Body of pancreas (tissue), 4 donors: Measurements from ENCODE around the gene SEMA7A. TPM values are rescaled to one million over a fixed set of nuclear protein-coding genes. Genes with fewer than 3 reads are reported as not detected.

Experiments
- ATAC-seq: fragments of 150-250 bp; one replicate; pipeline ENCODE4 v1.9.1; 2016
- DNase-seq, 4 donors: peaks; one replicate each; pipeline ENCODE4 v3.0.0-alpha.2; 2019
- H3K27ac ChIP-seq, 4 donors: fragments of 200-600 bp; sonication (generic); 1 replicate in 3 of 4; 2 replicates in 1 of 4; pipeline versions ENCODE4 v1.5.1 to v1.6.1; 2016 to 2019; ENCODE audit warnings: mild to moderate bottlenecking in 1 of 4, mixed read lengths in 1 of 4, moderate library complexity in 1 of 4
- H3K27me3 ChIP-seq, 2 donors: fragments of 200-600 bp; sonication (generic); one replicate each; pipeline ENCODE4 v1.6.0; 2016; ENCODE audit warnings: mild to moderate bottlenecking in 1 of 2
- H3K36me3 ChIP-seq, 2 donors: fragments of 200-600 bp; sonication (generic); replicated peaks in 1 of 2; 2 replicates each; pipeline ENCODE4 v1.5.1; 2016; ENCODE audit warnings: low read depth in 2 of 2; ENCODE audit not compliant: insufficient read depth in 1 of 2
- H3K4me1 ChIP-seq: fragments of 200-600 bp; sonication (generic); one replicate; pipeline ENCODE4 v1.6.0; 2016
- H3K4me3 ChIP-seq, 2 donors: fragments of 200-600 bp; sonication (generic); 1 replicate in 1 of 2; 2 replicates in 1 of 2; pipeline ENCODE4 v1.5.1; 2016 to 2019
- H3K9me3 ChIP-seq, 3 donors: fragments of 200-600 bp; sonication (generic); 1 replicate in 2 of 3; 2 replicates in 1 of 3; pipeline ENCODE4 v1.5.1; 2016
- POLR2A ChIP-seq, 3 donors: fragments of 450-650 bp; IDR thresholded peaks; one replicate each; pipeline ENCODE4 v1.6.1; 2016; ENCODE audit warnings: antibody characterized with exemption in 3 of 3, mild to moderate bottlenecking in 2 of 3
- WGBS, 2 donors: methylation state at CpG; one replicate each; pipeline ENCODE4 v1.1.5; 2017; 5-methylcytosine and 5-hydroxymethylcytosine counted together
- intact Hi-C: fragments of 100-400 bp; cut with DNase I; formaldehyde crosslinking; loops from one replicate; pipeline ENCODE4 v1.15.1; 2023
- total RNA-seq, 2 donors: library from RNA; depleted of rRNA; stranded (reverse); fragments of >200 nt; gene quantifications; one replicate each; pipeline ENCODE4 v1.1.0, GENCODE V29; 2016
- TF ChIP-seq, protein P1 (sequence below), 7 experiments: fragments of 450-650 bp in 4 of 7; fragments of 200-600 bp in 3 of 7; sonication (generic) in 3 of 7; IDR thresholded peaks; one replicate each; pipeline ENCODE4 v1.5.1; 2016 to 2019; ENCODE audit warnings: antibody characterized with exemption in 7 of 7

The SEMA7A gene
- total RNA-seq, 2 donors from 2014 or later: 0.33 to 0.52 TPM

GRCh38 chr15:74373731-74374647 is 59.8 kb downstream of the SEMA7A start:
- Histone ChIP-seq H3K9me3 (no peaks in the 10 kb centered on the region), H3K4me3 (peak overlapping the region; percentile 13 to 54), H3K4me1 (peaks cover 20% of the 10 kb centered on the region), H3K27ac (peak overlapping the region in 2 of 4 donors; percentile 29 to 34), H3K36me3 (no peaks in the 10 kb centered on the region), H3K27me3 (no peaks in the 10 kb centered on the region)
- WGBS, 2 donors: 0 to 1% methylated on average over 12 to 62 of the region's 62 CpGs
- TF ChIP-seq, protein P1, sequence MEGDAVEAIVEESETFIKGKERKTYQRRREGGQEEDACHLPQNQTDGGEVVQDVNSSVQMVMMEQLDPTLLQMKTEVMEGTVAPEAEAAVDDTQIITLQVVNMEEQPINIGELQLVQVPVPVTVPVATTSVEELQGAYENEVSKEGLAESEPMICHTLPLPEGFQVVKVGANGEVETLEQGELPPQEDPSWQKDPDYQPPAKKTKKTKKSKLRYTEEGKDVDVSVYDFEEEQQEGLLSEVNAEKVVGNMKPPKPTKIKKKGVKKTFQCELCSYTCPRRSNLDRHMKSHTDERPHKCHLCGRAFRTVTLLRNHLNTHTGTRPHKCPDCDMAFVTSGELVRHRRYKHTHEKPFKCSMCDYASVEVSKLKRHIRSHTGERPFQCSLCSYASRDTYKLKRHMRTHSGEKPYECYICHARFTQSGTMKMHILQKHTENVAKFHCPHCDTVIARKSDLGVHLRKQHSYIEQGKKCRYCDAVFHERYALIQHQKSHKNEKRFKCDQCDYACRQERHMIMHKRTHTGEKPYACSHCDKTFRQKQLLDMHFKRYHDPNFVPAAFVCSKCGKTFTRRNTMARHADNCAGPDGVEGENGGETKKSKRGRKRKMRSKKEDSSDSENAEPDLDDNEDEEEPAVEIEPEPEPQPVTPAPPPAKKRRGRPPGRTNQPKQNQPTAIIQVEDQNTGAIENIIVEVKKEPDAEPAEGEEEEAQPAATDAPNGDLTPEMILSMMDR (IDR thresholded peaks at IDR 0.05): peak; percentile 83 to 91 (median 87)
- TF ChIP-seq POLR2A (IDR thresholded peaks at IDR 0.05): peak in 1 of 3 donors; percentile 17
- intact Hi-C loops: loop anchor here (10.0 kb wide), 1 partner anchor 251 kb away; no protein-coding TSS in a partner anchor
- ATAC-seq (peak; percentile 98), DNase-seq (peak; percentile 94 to 96 (median 94))

GRCh38 chr15:74373056-74373650 is 60.6 kb downstream of the SEMA7A start:
- ATAC-seq (no peak), DNase-seq (no peak)
- intact Hi-C loops: loop anchor here (10.0 kb wide), 1 partner anchor 252 kb away; no protein-coding TSS in a partner anchor
- H3K36me3 ChIP-seq: no peaks in the 10 kb centered on the region
- no peak overlapping the region for H3K27ac ChIP-seq
- TF ChIP-seq POLR2A (IDR thresholded peaks at IDR 0.05): no peak
- TF ChIP-seq, protein P1 (IDR thresholded peaks at IDR 0.05): no peak
- H3K27me3 ChIP-seq: no peaks in the 10 kb centered on the region
- H3K4me1 ChIP-seq: peaks cover 20% of the 10 kb centered on the region
- no peaks in the 10 kb centered on the region for H3K9me3 ChIP-seq
- no peak overlapping the region for H3K4me3 ChIP-seq
- WGBS, 2 donors: 28 to 37% methylated on average over 11 to 13 of the region's 13 CpGs

DNA sequence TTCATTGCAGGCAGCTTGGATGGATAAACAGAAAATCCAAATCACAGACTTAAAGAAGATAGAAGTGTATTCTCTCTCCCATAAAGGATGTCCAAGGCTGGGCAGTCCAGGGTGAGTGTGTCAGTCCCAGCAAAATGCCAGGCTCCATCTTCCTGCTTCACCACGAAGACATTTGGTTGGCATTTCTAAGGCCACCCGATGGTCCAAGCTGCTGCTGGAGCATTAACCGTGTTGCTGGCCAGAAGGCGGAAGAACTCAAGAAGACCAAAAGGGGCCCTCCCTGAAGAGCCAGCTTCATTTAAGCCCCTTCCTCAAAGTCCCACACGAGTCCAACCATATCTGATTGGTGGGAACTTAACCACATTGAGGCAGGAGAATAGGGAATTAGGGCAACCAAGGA is 63.3 kb downstream of the SEMA7A start:
- peaks cover 26% of the 10 kb centered on the region for H3K4me1 ChIP-seq
- DNase-seq (no peak), ATAC-seq (no peak)
- H3K27me3 ChIP-seq: peaks cover 0 to 5% of the 10 kb centered on the region in 2 donors
- H3K9me3 ChIP-seq: no peaks in the 10 kb centered on the region
- WGBS, 2 donors: 64 to 72% methylated on average over 5 of the region's 5 CpGs
- no peaks in the 10 kb centered on the region for H3K36me3 ChIP-seq
- TF ChIP-seq, protein P1 (IDR thresholded peaks at IDR 0.05): no peak
- TF ChIP-seq POLR2A (IDR thresholded peaks at IDR 0.05): no peak
- H3K27ac ChIP-seq: no peak overlapping the region
- H3K4me3 ChIP-seq: no peak overlapping the region
- intact Hi-C loops: loop anchor here (10.0 kb wide), 1 partner anchor 254 kb away; no protein-coding TSS in a partner anchor

- WGBS, 2 donors: 69 to 77% methylated on average over 2 of the region's 2 CpGs
- DNase-seq (no peak), ATAC-seq (no peak)
- Histone ChIP-seq H3K36me3 (no peaks in the 10 kb centered on the region), H3K4me3 (no peak overlapping the region), H3K27ac (no peak overlapping the region), H3K27me3 (peaks cover 0 to 5% of the 10 kb centered on the region in 2 donors), H3K4me1 (peaks cover 22% of the 10 kb centered on the region), H3K9me3 (no peaks in the 10 kb centered on the region)
- no peak for TF ChIP-seq POLR2A (IDR thresholded peaks at IDR 0.05)
- TF ChIP-seq, protein P1 (IDR thresholded peaks at IDR 0.05): no peak
- intact Hi-C loops: loop anchor here (10.0 kb wide), 1 partner anchor 255 kb away; no protein-coding TSS in a partner anchor
These were observed 64.0 kb downstream of the SEMA7A start for GRCh38 chr15:74369756-74370155.
